ENCODE measurements around the gene GALNT17. TPM values are rescaled to one million over a fixed set of nuclear protein-coding genes. Genes with fewer than 3 reads are reported as not detected.

GALNT17 gene
- total and polyA plus RNA-seq, 11 donors: 16.9 to 116 (median 73.1) TPM

DNA sequence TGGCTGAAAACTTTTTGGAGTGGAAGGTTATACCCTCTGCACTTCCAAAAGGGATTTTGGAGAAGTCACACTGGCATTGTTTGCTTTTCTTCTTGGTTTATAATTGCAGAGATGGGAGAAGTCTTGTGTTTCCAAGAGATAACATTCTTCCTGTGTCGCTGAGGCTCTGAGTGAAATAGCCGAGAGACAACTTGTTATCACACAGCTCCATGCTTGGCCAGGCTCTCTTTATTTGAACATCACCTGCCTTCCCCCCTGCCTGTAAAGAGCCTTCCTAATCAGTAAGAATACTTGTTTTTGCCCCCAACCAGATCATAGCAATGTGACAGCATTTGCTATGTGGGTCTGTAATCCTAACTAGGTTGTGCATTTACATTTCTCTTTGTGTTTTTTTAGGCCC, 270.7 kb downstream of the GALNT17 start:
- no peak overlapping the region for H3K4me3 ChIP-seq
- no peaks in the 10 kb centered on the region for H3K36me3 ChIP-seq
- intact Hi-C loops (cut with DNase I): loop anchor here in 7 of 10 donors (10.0 kb wide), 5 partner anchors 128 to 232 kb away; no protein-coding TSS in a partner anchor
- ATAC-seq (no peak), DNase-seq (no peak)
- 7 to 19% (median 10%) methylated on average over 2 of the region's 2 CpGs for WGBS, 4 donors
- H3K27ac ChIP-seq: no peak overlapping the region
- H3K27me3 ChIP-seq: no peaks in the 10 kb centered on the region
- TF ChIP-seq, protein P1, sequence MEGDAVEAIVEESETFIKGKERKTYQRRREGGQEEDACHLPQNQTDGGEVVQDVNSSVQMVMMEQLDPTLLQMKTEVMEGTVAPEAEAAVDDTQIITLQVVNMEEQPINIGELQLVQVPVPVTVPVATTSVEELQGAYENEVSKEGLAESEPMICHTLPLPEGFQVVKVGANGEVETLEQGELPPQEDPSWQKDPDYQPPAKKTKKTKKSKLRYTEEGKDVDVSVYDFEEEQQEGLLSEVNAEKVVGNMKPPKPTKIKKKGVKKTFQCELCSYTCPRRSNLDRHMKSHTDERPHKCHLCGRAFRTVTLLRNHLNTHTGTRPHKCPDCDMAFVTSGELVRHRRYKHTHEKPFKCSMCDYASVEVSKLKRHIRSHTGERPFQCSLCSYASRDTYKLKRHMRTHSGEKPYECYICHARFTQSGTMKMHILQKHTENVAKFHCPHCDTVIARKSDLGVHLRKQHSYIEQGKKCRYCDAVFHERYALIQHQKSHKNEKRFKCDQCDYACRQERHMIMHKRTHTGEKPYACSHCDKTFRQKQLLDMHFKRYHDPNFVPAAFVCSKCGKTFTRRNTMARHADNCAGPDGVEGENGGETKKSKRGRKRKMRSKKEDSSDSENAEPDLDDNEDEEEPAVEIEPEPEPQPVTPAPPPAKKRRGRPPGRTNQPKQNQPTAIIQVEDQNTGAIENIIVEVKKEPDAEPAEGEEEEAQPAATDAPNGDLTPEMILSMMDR (IDR thresholded peaks at IDR 0.05): no peak
- TF ChIP-seq POLR2A (IDR thresholded peaks at IDR 0.05): no peak
- no peaks in the 10 kb centered on the region for H3K9me3 ChIP-seq
- H3K4me1 ChIP-seq: peaks cover 0 to 32% (median 0%) of the 10 kb centered on the region in 12 donors

DNA sequence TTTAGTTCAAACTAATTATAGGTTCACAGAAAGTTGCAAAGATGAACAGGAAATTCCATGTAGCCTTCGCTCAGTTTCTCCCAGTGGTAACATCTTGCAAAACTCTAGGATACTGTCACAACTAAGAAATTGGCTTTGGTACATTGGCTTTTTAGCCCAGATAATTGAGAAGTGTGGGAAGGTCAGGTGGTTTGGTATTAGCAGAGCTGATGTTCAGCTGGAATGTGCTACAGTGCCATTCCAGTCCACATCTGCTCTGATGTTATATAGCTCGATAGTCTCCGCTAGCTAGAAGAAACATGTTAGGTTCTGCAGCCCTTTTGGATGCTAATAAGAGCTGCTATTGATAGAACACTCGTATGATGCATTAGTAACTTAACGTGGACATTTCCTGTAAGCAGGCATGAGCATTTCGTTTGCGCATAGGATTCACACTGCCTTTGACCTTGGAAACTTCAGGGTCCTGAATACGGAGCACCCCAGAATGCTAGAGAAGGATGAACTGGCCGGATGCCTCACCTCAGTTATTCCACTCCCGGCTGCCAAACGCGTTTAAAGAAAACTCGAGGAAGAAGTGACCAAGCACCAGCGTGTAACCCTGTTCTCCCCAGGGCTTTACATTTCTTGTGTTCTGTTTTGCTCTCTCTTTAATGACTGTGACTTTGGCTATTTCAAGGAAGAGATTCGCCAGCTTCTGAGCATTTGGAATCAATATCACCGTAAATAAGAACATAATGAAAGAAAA, 271.4 kb downstream of the GALNT17 start:
- Histone ChIP-seq H3K4me3 (no peak overlapping the region), H3K4me1 (peaks cover 0 to 36% (median 0%) of the 10 kb centered on the region in 12 donors), H3K27me3 (no peaks in the 10 kb centered on the region), H3K9me3 (no peaks in the 10 kb centered on the region), H3K36me3 (no peaks in the 10 kb centered on the region), H3K27ac (peak overlapping the region in 3 of 12 donors; percentile 41 to 64 (median 52))
- WGBS, 4 donors: 38 to 52% (median 48%) methylated on average over 16 of the region's 16 CpGs
- no peak for ATAC-seq
- DNase-seq: no peak
- intact Hi-C loops (cut with DNase I): loop anchor here in 7 of 10 donors (10.0 kb wide), 5 partner anchors 129 to 231 kb away; no protein-coding TSS in a partner anchor
- no peak for TF ChIP-seq POLR2A (IDR thresholded peaks at IDR 0.05)
- TF ChIP-seq, protein P1 (IDR thresholded peaks at IDR 0.05): no peak

DNA sequence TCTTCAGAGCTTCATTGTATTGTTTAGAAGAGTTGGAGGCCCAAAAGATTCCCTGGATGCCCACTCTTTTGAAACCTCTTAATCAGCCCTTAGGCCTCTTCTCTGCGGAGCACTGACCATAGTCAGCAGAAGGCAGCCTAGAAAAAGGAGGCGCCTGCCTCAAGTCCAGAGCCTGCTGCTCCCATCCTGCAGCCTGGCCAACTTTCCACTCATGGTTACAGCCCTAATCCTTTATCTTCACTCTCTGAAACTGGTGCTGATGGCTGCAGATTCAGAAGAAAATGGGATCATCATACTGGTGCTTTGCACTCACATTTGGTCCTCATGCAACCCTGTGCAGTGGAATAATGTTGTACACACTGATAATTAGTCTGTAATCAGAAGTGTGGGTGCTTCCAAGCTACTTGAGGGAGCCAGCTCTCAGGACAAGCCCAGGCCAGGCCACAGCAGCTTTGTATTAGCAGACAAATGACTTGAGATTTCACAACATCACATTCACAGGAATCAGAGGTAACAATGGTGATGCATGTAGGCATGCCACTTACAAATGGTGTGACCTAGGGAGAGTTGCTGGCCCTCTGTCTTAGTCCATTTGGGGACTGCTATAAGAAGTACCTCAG, 272.9 kb downstream of the GALNT17 start:
- H3K4me1 ChIP-seq: peaks cover 0 to 36% (median 0%) of the 10 kb centered on the region in 12 donors
- WGBS, 4 donors: 74 to 94% (median 88%) methylated on average over 2 of the region's 2 CpGs
- ATAC-seq: peak in 2 of 4 donors; percentile 44 to 77

More for the DNA sequence above, 272.9 kb downstream of the GALNT17 start:
- Histone ChIP-seq H3K27me3 (no peaks in the 10 kb centered on the region), H3K27ac (peak overlapping the region in 5 of 12 donors; percentile 19 to 64 (median 33)), H3K36me3 (no peaks in the 10 kb centered on the region), H3K4me3 (no peak overlapping the region), H3K9me3 (peaks cover 0 to 9% (median 2%) of the 10 kb centered on the region in 12 donors)
- TF ChIP-seq POLR2A (IDR thresholded peaks at IDR 0.05): no peak
- TF ChIP-seq, protein P1 (IDR thresholded peaks at IDR 0.05): no peak
- intact Hi-C loops (cut with DNase I): loop anchor here in 7 of 10 donors (5.0 to 10.0 kb wide), 7 partner anchors 130 to 273 kb away; partner anchors contain the start of gene GALNT17 (in 1 of the 7)
- DNase-seq: peak in 1 of 5 donors; percentile 55

Data from heart left ventricle (tissue), 16 donors.